Hepatocyte (in vitro differentiated cells): ENCODE results near the gene HPX. TPM values are rescaled to one million over a fixed set of nuclear protein-coding genes. Genes with fewer than 3 reads are reported as not detected.

Source experiments
- DNase-seq: peaks from one replicate; pipeline ENCODE4 v3.0.0-alpha.2; 2016; ENCODE audit warnings: low spot score
- H2AFZ ChIP-seq: fragments of 200-600 bp; sonication (generic); 2 replicates; pipeline ENCODE4 v1.6.0; 2016; ENCODE audit warnings: antibody characterized with exemption, mild to moderate bottlenecking
- H3K27ac ChIP-seq: fragments of 200-600 bp; sonication (generic); 2 replicates; pipeline ENCODE4 v1.5.1; 2016; ENCODE audit warnings: mild to moderate bottlenecking
- H3K27me3 ChIP-seq: fragments of 200-600 bp; sonication (generic); 2 replicates; pipeline ENCODE4 v1.6.1; 2016
- H3K36me3 ChIP-seq: fragments of 200-600 bp; sonication (generic); replicated peaks from 2 replicates; pipeline ENCODE4 v1.5.1; 2016; ENCODE audit warnings: low read depth; ENCODE audit not compliant: insufficient read depth
- H3K4me1 ChIP-seq: fragments of 200-600 bp; sonication (generic); 2 replicates; pipeline ENCODE4 v1.5.1; 2016; ENCODE audit warnings: mild to moderate bottlenecking, moderate library complexity; ENCODE audit not compliant: insufficient read depth
- H3K4me2 ChIP-seq: fragments of 200-600 bp; sonication (generic); 2 replicates; pipeline ENCODE4 v1.6.0; 2016
- H3K4me3 ChIP-seq: fragments of 200-600 bp; sonication (generic); 2 replicates; pipeline ENCODE4 v1.5.1; 2016; ENCODE audit warnings: mild to moderate bottlenecking
- H3K79me2 ChIP-seq: fragments of 200-600 bp; sonication (generic); 2 replicates; pipeline ENCODE4 v1.6.0; 2017; ENCODE audit warnings: mild to moderate bottlenecking
- H3K9me2 ChIP-seq: fragments of 200-600 bp; sonication (generic); replicated peaks from 2 replicates; pipeline ENCODE4 v1.6.0; 2017; ENCODE audit warnings: mild to moderate bottlenecking; ENCODE audit not compliant: insufficient read depth
- H3K9me3 ChIP-seq: fragments of 200-600 bp; sonication (generic); 2 replicates; pipeline ENCODE4 v1.5.1; 2016; ENCODE audit warnings: low read depth, mild to moderate bottlenecking
- H4K20me1 ChIP-seq: fragments of 200-600 bp; sonication (generic); 2 replicates; pipeline ENCODE4 v1.6.0; 2016; ENCODE audit warnings: mild to moderate bottlenecking; ENCODE audit not compliant: insufficient read depth, poor library complexity, severe bottlenecking
- EZH2 ChIP-seq: fragments of 200-600 bp; sonication (generic); IDR thresholded peaks from 2 replicates; pipeline ENCODE4 v1.6.1; 2016; ENCODE audit warnings: antibody characterized with exemption, mild to moderate bottlenecking, borderline replicate concordance
- EZH2phosphoT487 ChIP-seq: fragments of 200-600 bp; sonication (generic); IDR thresholded peaks from one replicate; pipeline ENCODE4 v1.6.1; 2018; ENCODE audit warnings: antibody characterized with exemption, mild to moderate bottlenecking, low read depth, moderate library complexity; ENCODE audit not compliant: unreplicated experiment, severe bottlenecking
- WGBS: methylation state at CpG from one replicate; pipeline ENCODE4 v1.1.6; 2016; ENCODE audit warnings: low lambda C conversion rate; ENCODE audit errors: missing lambda C conversion rate; 5-methylcytosine and 5-hydroxymethylcytosine counted together
- polyA plus RNA-seq: library from polyadenylated mRNA; unstranded; fragments of >200 nt; fragmentation: Nextera tagmentation; extraction: Ambion mirVana; gene quantifications from 2 replicates; pipeline ENCODE4 v1.2.1, GENCODE V29; 2016
- total RNA-seq: library from RNA; depleted of rRNA; stranded (reverse); fragments of >200 nt; gene quantifications from 2 replicates; pipeline ENCODE4 v1.2.3, GENCODE V29; 2014
- TF ChIP-seq, protein P1 (sequence below): fragments of 200-600 bp; sonication (generic); IDR thresholded peaks from 2 replicates; pipeline ENCODE4 v1.5.1; 2016; ENCODE audit warnings: antibody characterized with exemption, mild to moderate bottlenecking; ENCODE audit not compliant: poor library complexity

The HPX gene
- total and polyA plus RNA-seq, 2 experiments from 2014 or later = 358 to 361 TPM

GRCh38 chr11:6453152-6453551, 12.4 kb upstream of the HPX start:
- TF ChIP-seq EZH2 (no peak), EZH2phosphoT487 (no peak)
- TF ChIP-seq, protein P1, sequence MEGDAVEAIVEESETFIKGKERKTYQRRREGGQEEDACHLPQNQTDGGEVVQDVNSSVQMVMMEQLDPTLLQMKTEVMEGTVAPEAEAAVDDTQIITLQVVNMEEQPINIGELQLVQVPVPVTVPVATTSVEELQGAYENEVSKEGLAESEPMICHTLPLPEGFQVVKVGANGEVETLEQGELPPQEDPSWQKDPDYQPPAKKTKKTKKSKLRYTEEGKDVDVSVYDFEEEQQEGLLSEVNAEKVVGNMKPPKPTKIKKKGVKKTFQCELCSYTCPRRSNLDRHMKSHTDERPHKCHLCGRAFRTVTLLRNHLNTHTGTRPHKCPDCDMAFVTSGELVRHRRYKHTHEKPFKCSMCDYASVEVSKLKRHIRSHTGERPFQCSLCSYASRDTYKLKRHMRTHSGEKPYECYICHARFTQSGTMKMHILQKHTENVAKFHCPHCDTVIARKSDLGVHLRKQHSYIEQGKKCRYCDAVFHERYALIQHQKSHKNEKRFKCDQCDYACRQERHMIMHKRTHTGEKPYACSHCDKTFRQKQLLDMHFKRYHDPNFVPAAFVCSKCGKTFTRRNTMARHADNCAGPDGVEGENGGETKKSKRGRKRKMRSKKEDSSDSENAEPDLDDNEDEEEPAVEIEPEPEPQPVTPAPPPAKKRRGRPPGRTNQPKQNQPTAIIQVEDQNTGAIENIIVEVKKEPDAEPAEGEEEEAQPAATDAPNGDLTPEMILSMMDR = no peak
- peaks cover 7% of the 10 kb centered on the region for H3K4me1 ChIP-seq
- H3K4me2 ChIP-seq = no peak overlapping the region
- no peaks in the 10 kb centered on the region for H3K36me3 ChIP-seq
- H3K27me3 ChIP-seq = no peaks in the 10 kb centered on the region
- H3K27ac ChIP-seq = no peak overlapping the region
- H3K9me3 ChIP-seq = no peaks in the 10 kb centered on the region
- no peaks in the 10 kb centered on the region for H3K9me2 ChIP-seq
- no peaks in the 10 kb centered on the region for H3K79me2 ChIP-seq
- no peak overlapping the region for H2AFZ ChIP-seq
- no peak overlapping the region for H3K4me3 ChIP-seq
- WGBS = 97% methylated on average over 2 of the region's 2 CpGs
- no peak for DNase-seq
- no peaks in the 10 kb centered on the region for H4K20me1 ChIP-seq

DNA sequence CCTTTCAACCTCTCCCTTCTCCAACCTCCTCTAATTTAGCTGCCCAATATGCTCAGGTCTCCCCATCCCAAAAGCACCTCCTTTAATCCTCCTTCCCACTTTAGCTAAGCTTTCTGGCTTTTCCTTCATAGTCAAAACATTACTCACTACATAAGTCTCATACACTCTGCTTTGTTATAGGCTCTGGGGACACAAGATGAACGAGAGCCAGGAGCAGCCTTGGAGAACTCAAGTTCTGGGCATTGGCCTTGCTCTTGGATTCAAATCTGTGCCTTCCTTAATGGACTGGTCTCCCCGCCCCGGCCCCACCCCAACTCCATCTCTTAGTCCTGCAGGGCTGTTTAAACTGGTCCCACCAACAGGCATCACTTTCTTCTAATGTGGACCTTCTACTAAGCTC, 11.4 kb upstream of the HPX start:
- H3K4me1 ChIP-seq = no peaks in the 10 kb centered on the region
- no peaks in the 10 kb centered on the region for H3K36me3 ChIP-seq
- H3K9me3 ChIP-seq = no peaks in the 10 kb centered on the region
- no peak overlapping the region for H2AFZ ChIP-seq
- H3K79me2 ChIP-seq = no peaks in the 10 kb centered on the region
- 94% methylated on average over 3 of the region's 3 CpGs for WGBS
- no peaks in the 10 kb centered on the region for H3K27me3 ChIP-seq
- no peak overlapping the region for H3K4me3 ChIP-seq
- TF ChIP-seq EZH2 (no peak), EZH2phosphoT487 (no peak)
- TF ChIP-seq, protein P1 = no peak
- no peak for DNase-seq
- H3K4me2 ChIP-seq = no peak overlapping the region
- no peaks in the 10 kb centered on the region for H3K9me2 ChIP-seq
- H4K20me1 ChIP-seq = no peaks in the 10 kb centered on the region
- H3K27ac ChIP-seq = no peak overlapping the region

DNA sequence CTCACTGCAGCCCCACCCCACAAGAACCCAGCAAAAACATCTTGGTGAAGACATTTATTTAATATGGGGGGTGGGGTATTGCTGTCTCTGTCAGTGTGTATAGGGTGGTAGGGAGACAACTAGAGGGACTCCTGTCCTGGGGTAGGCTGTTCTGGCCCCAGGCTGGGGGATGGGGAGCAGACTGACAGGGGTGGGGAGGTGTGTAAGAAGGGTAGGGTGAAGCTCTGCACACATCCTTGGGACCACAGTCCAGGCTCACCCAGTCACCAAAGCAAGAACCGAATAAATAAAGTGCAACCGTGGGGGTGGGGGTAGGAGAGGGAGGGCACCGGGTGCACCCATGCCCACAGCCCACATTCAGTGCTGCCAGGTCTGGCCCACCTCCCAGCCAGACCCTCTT, 7.8 kb upstream of the HPX start:
- TF ChIP-seq, protein P1 = no peak
- no peak for TF ChIP-seq EZH2
- no peak for TF ChIP-seq EZH2phosphoT487
- DNase-seq = no peak
- H3K36me3 ChIP-seq = no peaks in the 10 kb centered on the region
- WGBS = 100% methylated on average over 2 of the region's 3 CpGs
- H3K79me2 ChIP-seq = no peaks in the 10 kb centered on the region
- no peaks in the 10 kb centered on the region for H3K9me2 ChIP-seq
- H3K9me3 ChIP-seq = no peaks in the 10 kb centered on the region
- no peak overlapping the region for H2AFZ ChIP-seq
- H3K4me3 ChIP-seq = no peak overlapping the region
- H4K20me1 ChIP-seq = no peaks in the 10 kb centered on the region
- H3K4me1 ChIP-seq = no peaks in the 10 kb centered on the region
- no peak overlapping the region for H3K4me2 ChIP-seq
- H3K27me3 ChIP-seq = no peaks in the 10 kb centered on the region
- no peak overlapping the region for H3K27ac ChIP-seq
